Activated CD8-positive, alpha-beta memory T cell treated with anti-CD3 and anti-CD28 coated beads, Interleukin-2, amount 10 ng/mL, durations not matched to agents 7 days and 5 days (primary cell): ENCODE measurements around the gene S1PR3. TPM values are rescaled to one million over a fixed set of nuclear protein-coding genes. Genes with fewer than 3 reads are reported as not detected.

Experiments used
- ATAC-seq: fragments of 150-1000 bp; cut with Tn5 transposase; one replicate; pipeline ENCODE4 v1.10.0; 2021; ENCODE audit warnings: moderate library complexity
- CTCF ChIA-PET: fragments of 350-600 bp; sonication (Branson Sonifier 250); formaldehyde crosslinking; loops from one replicate; lab custom pipeline; 2021; ENCODE audit warnings: antibody characterized with exemption; lab: Charles Lee
- DNase-seq: peaks from one replicate; pipeline ENCODE4 v3.0.0-alpha.2; 2020
- H3K27ac Mint-ChIP-seq: one replicate; pipeline ENCODE4 v1.8.0; 2021; ENCODE audit warnings: mild to moderate bottlenecking, mixed read lengths
- H3K27me3 Mint-ChIP-seq: one replicate; pipeline ENCODE4 v1.8.0; 2021; ENCODE audit warnings: mixed read lengths
- H3K36me3 Mint-ChIP-seq: one replicate; pipeline ENCODE4 v1.8.0; 2021; ENCODE audit warnings: mild to moderate bottlenecking, mixed read lengths
- H3K4me1 Mint-ChIP-seq: one replicate; pipeline ENCODE4 v1.8.0; 2021; ENCODE audit warnings: mixed read lengths
- H3K4me3 Mint-ChIP-seq: one replicate; pipeline ENCODE4 v1.8.0; 2021; ENCODE audit warnings: mild to moderate bottlenecking, moderate library complexity, mixed read lengths
- H3K9me3 Mint-ChIP-seq: one replicate; pipeline ENCODE4 v1.8.0; 2022; ENCODE audit warnings: low read depth, mixed read lengths
- total RNA-seq, 2 experiments: library from RNA; stranded (reverse); gene quantifications; one replicate each; pipeline ENCODE4 v1.2.3, GENCODE V29; 2021

S1PR3 gene
- total RNA-seq, 2 experiments from 2014 or later: 0.05 to 0.06 TPM

DNA sequence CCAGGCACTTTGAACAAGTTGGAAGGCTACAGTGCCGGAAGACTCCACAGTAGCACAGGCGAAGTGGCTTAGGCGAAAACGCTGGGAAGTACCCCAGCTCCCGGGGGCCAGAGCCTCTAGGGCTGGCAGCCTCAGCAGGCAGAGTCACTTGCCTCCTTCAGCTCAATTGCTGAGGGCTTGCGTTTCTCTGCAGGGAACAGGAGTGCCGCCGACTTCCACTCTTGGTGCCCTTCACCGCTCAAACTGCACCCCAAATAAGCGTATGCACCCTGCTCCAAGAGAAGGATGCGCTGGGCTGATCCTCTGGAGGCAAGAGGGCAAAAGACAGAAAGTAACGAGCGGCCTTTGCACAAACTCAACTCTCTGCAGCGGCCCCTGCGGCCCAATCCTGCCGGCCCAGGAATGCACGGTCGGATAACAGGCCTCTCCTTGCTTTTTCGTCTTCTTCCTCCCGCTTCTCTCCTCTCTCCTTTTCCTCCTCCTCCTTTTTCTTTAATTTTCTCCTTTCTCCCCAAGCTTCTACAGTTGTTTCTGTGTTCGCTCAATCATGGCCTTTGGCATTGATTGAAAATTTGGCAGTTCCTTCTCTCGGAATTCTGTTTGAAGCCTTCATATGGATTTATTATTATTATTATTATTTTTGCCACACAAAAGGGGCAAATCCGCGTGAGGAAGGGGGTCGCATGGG is 1.1 kb upstream of the S1PR3 start:
- DNase-seq: no peak
- CTCF ChIA-PET: no interaction called here
- H3K36me3 Mint-ChIP-seq: no peaks in the 10 kb centered on the region
- H3K27ac Mint-ChIP-seq: no peak overlapping the region
- no peaks in the 10 kb centered on the region for H3K9me3 Mint-ChIP-seq
- H3K4me3 Mint-ChIP-seq: no peak overlapping the region
- H3K27me3 Mint-ChIP-seq: peaks cover 62% of the 10 kb centered on the region
- no peak for ATAC-seq
- H3K4me1 Mint-ChIP-seq: peaks cover 13% of the 10 kb centered on the region

DNA sequence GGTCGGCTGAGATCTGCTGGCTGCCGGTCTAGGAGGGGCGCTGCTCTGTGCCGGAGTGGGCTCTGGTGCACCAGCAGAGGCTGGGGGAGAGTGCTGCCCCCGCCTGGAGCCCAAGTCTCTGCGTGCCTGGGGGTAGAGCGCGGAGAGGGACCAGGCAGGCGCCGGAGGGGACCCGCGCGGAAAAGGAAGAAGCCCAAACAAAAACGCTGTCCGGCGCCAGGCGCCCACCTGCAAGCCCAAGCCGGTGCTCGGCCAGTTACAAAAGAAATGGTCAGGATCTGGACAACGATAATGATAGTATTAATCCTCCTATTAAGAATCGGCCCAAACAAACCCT is 571 bp upstream of the S1PR3 start:
- no peaks in the 10 kb centered on the region for H3K36me3 Mint-ChIP-seq
- no peaks in the 10 kb centered on the region for H3K9me3 Mint-ChIP-seq
- CTCF ChIA-PET: no interaction called here
- no peak overlapping the region for H3K27ac Mint-ChIP-seq
- peaks cover 65% of the 10 kb centered on the region for H3K27me3 Mint-ChIP-seq
- no peak for ATAC-seq
- peaks cover 13% of the 10 kb centered on the region for H3K4me1 Mint-ChIP-seq
- DNase-seq: no peak
- no peak overlapping the region for H3K4me3 Mint-ChIP-seq

DNA sequence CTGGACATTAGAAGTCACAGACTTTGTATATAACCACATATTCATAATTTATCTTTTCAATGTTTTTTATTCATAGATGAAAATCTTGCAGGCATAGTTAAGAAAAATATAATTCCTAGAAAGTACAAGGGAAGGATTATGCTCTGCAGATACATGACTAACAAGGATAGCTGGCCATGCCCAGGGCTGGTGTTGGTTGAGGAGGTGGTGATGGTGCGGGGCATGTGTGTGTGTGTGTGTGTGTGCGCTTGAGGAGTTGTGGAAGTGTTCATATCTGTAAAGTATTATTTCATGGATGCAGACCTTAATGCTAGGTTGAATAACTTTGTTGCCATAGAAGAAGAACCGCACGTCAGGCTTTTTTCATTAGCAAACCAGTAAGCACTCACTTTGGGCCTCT is 1.3 kb downstream of the S1PR3 start:
- Mint-ChIP-seq H3K27ac (no peak overlapping the region), H3K4me3 (no peak overlapping the region), H3K36me3 (no peaks in the 10 kb centered on the region), H3K9me3 (no peaks in the 10 kb centered on the region), H3K27me3 (peaks cover 53% of the 10 kb centered on the region), H3K4me1 (peaks cover 13% of the 10 kb centered on the region)
- CTCF ChIA-PET: no interaction called here
- ATAC-seq: no peak
- DNase-seq: no peak

DNA sequence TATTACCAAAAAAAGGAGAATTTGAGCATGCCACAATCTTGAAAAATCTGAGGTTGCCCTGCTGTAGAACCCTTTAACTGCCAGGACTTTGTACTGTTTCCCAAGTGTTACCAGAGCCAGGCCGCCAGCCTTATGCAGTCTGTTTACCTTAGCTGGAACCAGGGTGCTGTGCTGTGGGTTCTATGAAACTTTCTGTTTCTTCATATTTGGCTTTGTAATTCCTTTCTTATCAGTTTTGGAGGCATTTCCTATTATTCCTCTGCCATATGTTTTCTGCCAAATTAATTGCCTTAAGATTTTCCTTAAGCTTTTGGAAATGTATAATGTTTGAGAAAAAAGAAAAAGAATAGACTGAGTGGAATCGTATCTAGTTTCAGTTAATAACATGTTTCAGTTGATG is 2.1 kb downstream of the S1PR3 start:
- peaks cover 13% of the 10 kb centered on the region for H3K4me1 Mint-ChIP-seq
- CTCF ChIA-PET: no interaction called here
- H3K36me3 Mint-ChIP-seq: no peaks in the 10 kb centered on the region
- no peaks in the 10 kb centered on the region for H3K9me3 Mint-ChIP-seq
- no peak overlapping the region for H3K4me3 Mint-ChIP-seq
- H3K27ac Mint-ChIP-seq: no peak overlapping the region
- DNase-seq: no peak
- H3K27me3 Mint-ChIP-seq: peaks cover 48% of the 10 kb centered on the region
- ATAC-seq: no peak

DNA sequence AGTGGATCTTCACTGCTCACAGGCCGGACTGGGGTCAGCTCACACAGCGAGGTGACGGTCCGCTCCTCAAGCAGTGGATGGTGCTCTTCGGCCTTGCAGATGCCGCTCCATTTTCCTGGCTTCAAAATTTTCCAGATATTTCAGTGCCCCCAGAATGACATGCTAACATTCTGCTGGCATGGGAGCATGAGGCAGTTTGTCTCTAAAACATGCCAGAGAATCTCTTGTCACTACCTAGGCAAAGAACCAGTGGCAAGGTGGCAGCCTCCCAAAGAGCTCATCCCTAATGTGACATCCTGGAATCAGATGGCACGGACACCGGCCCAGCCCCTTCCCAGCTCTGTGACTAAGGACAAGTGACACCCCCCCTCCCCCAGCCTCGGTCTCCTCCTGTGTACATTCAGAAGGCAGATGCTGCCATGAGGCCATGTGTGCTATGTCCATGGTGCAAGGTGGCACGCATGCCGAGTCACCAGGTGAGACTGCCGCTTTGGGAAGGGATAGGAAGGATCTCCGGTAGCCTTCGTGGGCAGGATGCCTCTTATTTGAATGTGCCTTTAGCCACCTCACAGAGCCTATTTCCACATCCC is 2.7 kb downstream of the S1PR3 start:
- H3K4me3 Mint-ChIP-seq: no peak overlapping the region
- CTCF ChIA-PET: interaction anchor here (1.2 kb wide), 1 partner anchor 400 kb away, joined by 3 read pairs; no protein-coding TSS in a partner anchor
- peaks cover 44% of the 10 kb centered on the region for H3K27me3 Mint-ChIP-seq
- H3K27ac Mint-ChIP-seq: no peak overlapping the region
- ATAC-seq (no peak), DNase-seq (no peak)
- peaks cover 12% of the 10 kb centered on the region for H3K4me1 Mint-ChIP-seq
- no peaks in the 10 kb centered on the region for H3K9me3 Mint-ChIP-seq
- no peaks in the 10 kb centered on the region for H3K36me3 Mint-ChIP-seq

DNA sequence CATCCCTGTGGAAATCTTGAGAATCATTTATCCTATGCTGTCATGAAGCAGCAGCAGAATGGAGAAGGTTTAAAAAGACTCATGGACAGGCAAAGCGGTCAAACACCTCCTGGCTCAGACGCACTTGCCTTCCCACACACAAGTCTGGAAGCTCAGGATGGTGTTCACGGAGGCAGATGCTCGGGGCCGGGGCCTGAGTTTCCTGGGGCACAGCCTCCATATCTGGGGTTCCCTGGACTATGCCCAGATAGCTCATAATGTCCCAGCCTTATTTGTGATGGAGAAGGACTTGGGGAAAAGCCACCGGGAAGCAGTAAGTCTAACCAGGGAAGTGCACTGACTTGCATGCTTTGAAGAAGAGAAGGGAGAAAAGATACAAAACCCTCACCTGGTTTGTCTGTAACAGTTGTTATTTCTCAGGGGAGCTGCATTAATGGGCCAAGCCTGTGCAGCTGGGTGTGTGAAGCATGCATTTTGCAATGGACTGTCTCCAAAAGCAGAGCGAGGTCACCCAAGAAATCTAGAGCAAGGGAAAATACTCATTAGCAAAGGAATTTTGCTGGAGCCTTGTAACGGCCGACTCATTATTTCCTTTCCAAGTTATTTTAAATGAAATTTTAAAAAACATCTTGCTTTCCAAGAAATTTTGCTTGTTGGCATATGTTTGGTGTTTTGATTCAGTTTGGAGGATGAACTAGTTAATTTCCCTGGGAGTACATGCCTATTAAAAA is 3.4 kb downstream of the S1PR3 start:
- peaks cover 38% of the 10 kb centered on the region for H3K27me3 Mint-ChIP-seq
- H3K36me3 Mint-ChIP-seq: no peaks in the 10 kb centered on the region
- no peak overlapping the region for H3K27ac Mint-ChIP-seq
- no peak overlapping the region for H3K4me3 Mint-ChIP-seq
- no peak for DNase-seq
- H3K4me1 Mint-ChIP-seq: peaks cover 5% of the 10 kb centered on the region
- no peak for ATAC-seq
- H3K9me3 Mint-ChIP-seq: no peaks in the 10 kb centered on the region
- CTCF ChIA-PET: interaction anchor here (1.2 kb wide), 1 partner anchor 401 kb away, joined by 3 read pairs; no protein-coding TSS in a partner anchor

DNA sequence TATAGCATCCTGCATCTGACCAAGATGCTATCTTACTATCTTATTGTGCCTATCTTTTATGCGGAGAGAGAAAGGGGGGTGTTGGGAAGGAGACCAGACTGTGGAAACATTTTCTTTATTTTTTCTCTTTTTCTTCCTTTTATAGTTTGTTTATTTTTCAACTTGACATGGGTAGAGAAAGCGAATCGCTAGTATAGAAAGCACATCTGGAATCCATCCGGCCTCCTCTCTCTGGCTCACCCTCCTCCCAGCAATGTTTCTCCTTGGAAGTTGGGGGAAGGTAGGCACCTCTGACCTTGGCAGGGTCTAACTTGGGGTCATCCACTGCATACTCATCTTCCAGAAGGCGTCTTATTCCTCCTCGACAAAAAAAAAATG is 3.9 kb downstream of the S1PR3 start:
- DNase-seq (no peak), ATAC-seq (no peak)
- H3K27me3 Mint-ChIP-seq: peaks cover 35% of the 10 kb centered on the region
- no peaks in the 10 kb centered on the region for H3K9me3 Mint-ChIP-seq
- peaks cover 2% of the 10 kb centered on the region for H3K4me1 Mint-ChIP-seq
- CTCF ChIA-PET: interaction anchor here (1.2 kb wide), 1 partner anchor 402 kb away, joined by 3 read pairs; no protein-coding TSS in a partner anchor
- H3K4me3 Mint-ChIP-seq: no peak overlapping the region
- H3K27ac Mint-ChIP-seq: no peak overlapping the region
- H3K36me3 Mint-ChIP-seq: no peaks in the 10 kb centered on the region

DNA sequence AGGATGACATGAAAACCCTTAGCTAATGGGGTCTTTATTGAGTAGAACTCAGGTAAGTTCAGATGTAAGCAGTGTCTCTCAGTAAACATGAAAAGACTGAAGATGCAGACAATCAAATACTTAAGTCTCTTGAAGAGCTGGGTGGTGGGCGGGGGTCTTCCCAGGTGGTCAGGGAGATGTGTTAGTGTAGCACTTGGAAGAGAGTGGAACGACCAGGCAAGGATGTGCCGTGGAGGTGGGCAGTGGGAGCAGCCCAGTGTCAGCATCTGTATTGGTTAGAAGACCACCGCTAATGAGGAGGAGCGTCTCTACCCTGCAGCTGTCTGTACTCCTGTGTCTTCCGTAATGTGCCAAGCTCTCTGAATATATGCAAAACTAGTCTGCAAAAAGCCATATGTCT is 4.4 kb downstream of the S1PR3 start:
- no peak overlapping the region for H3K27ac Mint-ChIP-seq
- CTCF ChIA-PET: no interaction called here
- DNase-seq (no peak), ATAC-seq (no peak)
- H3K27me3 Mint-ChIP-seq: peaks cover 33% of the 10 kb centered on the region
- H3K9me3 Mint-ChIP-seq: no peaks in the 10 kb centered on the region
- peaks cover 2% of the 10 kb centered on the region for H3K4me1 Mint-ChIP-seq
- H3K36me3 Mint-ChIP-seq: no peaks in the 10 kb centered on the region
- H3K4me3 Mint-ChIP-seq: no peak overlapping the region

DNA sequence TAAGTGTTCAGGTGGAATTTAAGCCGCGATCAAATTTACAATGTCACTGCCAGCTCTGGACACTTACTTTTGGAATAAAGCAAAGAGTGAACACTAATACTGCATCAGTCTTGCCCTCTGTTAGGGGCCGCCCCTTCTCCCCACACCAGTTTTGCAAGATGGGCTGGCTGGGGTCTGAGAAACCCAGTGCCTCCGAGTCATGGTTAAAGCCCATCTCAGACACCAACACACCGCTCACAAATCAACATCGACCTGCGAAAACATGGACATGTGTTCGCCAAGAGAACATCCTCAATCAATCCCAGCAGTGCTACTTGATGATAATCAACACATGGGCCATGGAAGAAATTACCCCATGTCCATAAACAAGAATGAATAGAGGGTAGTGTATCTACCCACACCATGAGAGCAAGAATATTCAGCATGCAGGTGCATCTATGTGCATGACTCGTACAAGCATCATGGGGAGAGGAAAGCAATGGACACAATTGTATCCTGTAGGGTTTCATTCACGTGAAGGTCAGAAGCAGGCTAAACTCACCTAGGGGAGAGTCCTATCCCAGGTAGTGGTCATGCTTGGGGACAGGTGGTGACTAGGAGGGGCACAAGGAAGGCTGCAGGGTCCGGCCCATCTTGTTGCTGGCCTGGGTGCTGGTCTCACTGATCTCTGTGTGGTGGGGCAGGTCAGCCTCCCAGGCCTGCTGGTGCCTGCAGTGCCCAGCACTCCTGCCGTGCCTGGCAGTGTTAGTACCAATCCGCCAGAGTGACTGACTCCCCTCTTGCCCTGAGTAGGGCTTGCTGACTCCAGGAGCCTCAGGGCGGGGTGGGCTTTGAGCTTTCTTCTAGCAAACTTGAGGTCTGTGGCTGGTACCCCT is 5.0 kb downstream of the S1PR3 start:
- CTCF ChIA-PET: no interaction called here

DNA sequence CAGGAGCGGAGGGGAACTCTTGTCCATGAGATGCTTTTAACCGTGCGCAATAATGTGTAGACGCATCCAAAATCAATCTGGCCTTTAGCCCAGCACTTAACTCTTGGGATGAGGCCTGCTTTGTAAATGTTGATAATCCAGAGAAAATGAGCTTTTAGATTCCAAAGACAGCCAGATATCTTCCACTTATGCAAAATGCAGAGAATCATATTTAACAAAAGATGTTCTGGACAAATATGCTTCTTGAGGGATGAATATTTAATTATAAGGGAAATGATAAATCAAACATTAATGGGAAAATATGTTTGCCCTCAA is 5.6 kb downstream of the S1PR3 start:
- ATAC-seq (no peak), DNase-seq (no peak)
- H3K4me1 Mint-ChIP-seq: peaks cover 2% of the 10 kb centered on the region
- CTCF ChIA-PET: no interaction called here
- H3K27ac Mint-ChIP-seq: no peak overlapping the region
- peaks cover 29% of the 10 kb centered on the region for H3K27me3 Mint-ChIP-seq
- H3K9me3 Mint-ChIP-seq: no peaks in the 10 kb centered on the region
- H3K36me3 Mint-ChIP-seq: no peaks in the 10 kb centered on the region
- no peak overlapping the region for H3K4me3 Mint-ChIP-seq

More for the DNA sequence above, 5.0 kb downstream of the S1PR3 start:
- peaks cover 30% of the 10 kb centered on the region for H3K27me3 Mint-ChIP-seq
- no peak overlapping the region for H3K4me3 Mint-ChIP-seq
- H3K4me1 Mint-ChIP-seq: peaks cover 4% of the 10 kb centered on the region
- no peak overlapping the region for H3K27ac Mint-ChIP-seq
- DNase-seq (no peak), ATAC-seq (no peak)
- no peaks in the 10 kb centered on the region for H3K36me3 Mint-ChIP-seq
- H3K9me3 Mint-ChIP-seq: no peaks in the 10 kb centered on the region

DNA sequence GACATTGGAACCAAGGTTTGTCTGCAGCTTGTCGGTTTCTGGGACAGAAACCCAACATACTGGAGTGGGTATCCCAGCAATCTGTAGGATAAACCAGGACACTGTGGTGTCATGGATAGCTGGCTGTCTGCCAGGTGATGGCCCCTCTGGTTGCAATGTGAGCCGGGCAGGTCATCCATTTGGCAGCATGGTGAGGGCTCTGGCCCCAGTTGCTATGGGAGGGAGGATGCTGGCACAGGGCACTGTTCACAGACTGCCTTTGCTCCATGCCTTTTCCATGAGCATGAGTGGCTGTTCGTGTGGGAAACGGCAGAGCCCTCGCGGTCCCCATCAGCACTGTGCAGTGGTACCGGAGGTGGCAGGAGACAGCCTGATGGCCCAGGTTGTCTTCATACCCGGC is 6.4 kb downstream of the S1PR3 start:
- H3K9me3 Mint-ChIP-seq: no peaks in the 10 kb centered on the region
- ATAC-seq (no peak), DNase-seq (no peak)
- peaks cover 2% of the 10 kb centered on the region for H3K4me1 Mint-ChIP-seq
- peaks cover 26% of the 10 kb centered on the region for H3K27me3 Mint-ChIP-seq
- H3K36me3 Mint-ChIP-seq: no peaks in the 10 kb centered on the region
- no peak overlapping the region for H3K4me3 Mint-ChIP-seq
- CTCF ChIA-PET: no interaction called here
- no peak overlapping the region for H3K27ac Mint-ChIP-seq

DNA sequence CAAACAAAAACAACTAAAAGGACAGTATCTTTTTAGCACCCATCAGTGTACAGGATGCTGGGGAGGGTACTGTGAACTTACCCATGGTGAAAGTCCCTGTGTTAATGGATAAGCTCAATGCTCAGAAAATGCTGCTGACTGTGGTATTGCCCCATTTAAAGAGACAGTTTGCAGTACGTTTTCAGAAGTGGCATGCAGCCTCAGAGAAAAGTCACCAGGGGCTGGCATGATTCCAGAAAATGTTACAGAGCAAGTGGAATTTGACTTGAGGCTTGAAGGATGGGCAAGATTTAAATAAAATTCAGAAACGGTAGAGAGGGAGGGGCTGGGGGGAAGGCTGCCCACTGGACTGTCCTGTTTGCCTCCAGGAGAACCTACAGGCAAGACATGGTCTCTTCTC is 7.2 kb downstream of the S1PR3 start:
- Mint-ChIP-seq H3K27ac (no peak overlapping the region), H3K4me1 (peaks cover 2% of the 10 kb centered on the region)
- CTCF ChIA-PET: no interaction called here

DNA sequence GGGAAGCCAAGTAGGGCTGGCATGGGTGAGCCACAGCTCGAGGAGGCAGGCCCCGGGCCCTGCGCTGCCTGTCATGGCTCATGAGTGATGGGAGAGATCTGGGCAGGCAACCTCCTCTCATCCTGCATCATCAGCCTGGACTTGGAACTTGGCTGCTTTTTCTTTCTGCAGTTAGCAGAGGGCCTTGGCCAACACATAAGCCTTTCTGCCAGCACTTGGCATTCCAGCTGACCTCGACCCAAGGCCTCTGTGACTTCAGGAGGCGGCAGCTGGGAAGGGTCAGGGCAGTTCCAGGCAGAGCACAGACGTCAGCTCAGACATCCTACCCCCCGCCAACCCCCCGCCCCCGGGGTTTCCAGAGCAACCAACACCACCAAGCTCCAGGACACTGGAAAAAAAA is 7.6 kb downstream of the S1PR3 start:
- DNase-seq: no peak
- no peak overlapping the region for H3K4me3 Mint-ChIP-seq
- no peak overlapping the region for H3K27ac Mint-ChIP-seq
- CTCF ChIA-PET: interaction anchor here (0.6 kb wide), 1 partner anchor 420 kb away, joined by 3 read pairs; no protein-coding TSS in a partner anchor
- ATAC-seq: no peak
- no peaks in the 10 kb centered on the region for H3K36me3 Mint-ChIP-seq
- H3K4me1 Mint-ChIP-seq: peaks cover 2% of the 10 kb centered on the region
- no peaks in the 10 kb centered on the region for H3K9me3 Mint-ChIP-seq
- H3K27me3 Mint-ChIP-seq: peaks cover 20% of the 10 kb centered on the region

More for the DNA sequence above, 7.2 kb downstream of the S1PR3 start:
- Mint-ChIP-seq H3K9me3 (no peaks in the 10 kb centered on the region), H3K4me3 (no peak overlapping the region), H3K36me3 (no peaks in the 10 kb centered on the region), H3K27me3 (peaks cover 24% of the 10 kb centered on the region)
- ATAC-seq (no peak), DNase-seq (no peak)
